Mucosa of stomach (tissue), 1 donor: ENCODE data around the gene BNIP5.

Experiments used
- H3K27me3 ChIP-seq: one replicate; pipeline ENCODE4 v1.7.0; 2013; ENCODE audit warnings: mild to moderate bottlenecking, low read length; ENCODE audit not compliant: control insufficient read depth, insufficient read depth
- H3K36me3 ChIP-seq: one replicate; pipeline ENCODE4 v1.7.0; 2013; ENCODE audit warnings: low read length; ENCODE audit not compliant: control insufficient read depth, insufficient read depth
- H3K4me1 ChIP-seq: one replicate; pipeline ENCODE4 v1.7.0; 2013; ENCODE audit warnings: mild to moderate bottlenecking, low read length; ENCODE audit not compliant: control insufficient read depth, insufficient read depth
- H3K4me3 ChIP-seq: one replicate; pipeline ENCODE4 v1.7.0; 2013; ENCODE audit warnings: low read length
- H3K9ac ChIP-seq: one replicate; pipeline ENCODE4 v1.7.0; 2013; ENCODE audit warnings: mild to moderate bottlenecking, low read length, moderate library complexity
- H3K9me3 ChIP-seq: one replicate; pipeline ENCODE4 v1.7.0; 2013; ENCODE audit warnings: mild to moderate bottlenecking, low read length, moderate library complexity; ENCODE audit not compliant: control insufficient read depth
- donor health status: Pancreatic carcinoma.

The BNIP5 gene

DNA sequence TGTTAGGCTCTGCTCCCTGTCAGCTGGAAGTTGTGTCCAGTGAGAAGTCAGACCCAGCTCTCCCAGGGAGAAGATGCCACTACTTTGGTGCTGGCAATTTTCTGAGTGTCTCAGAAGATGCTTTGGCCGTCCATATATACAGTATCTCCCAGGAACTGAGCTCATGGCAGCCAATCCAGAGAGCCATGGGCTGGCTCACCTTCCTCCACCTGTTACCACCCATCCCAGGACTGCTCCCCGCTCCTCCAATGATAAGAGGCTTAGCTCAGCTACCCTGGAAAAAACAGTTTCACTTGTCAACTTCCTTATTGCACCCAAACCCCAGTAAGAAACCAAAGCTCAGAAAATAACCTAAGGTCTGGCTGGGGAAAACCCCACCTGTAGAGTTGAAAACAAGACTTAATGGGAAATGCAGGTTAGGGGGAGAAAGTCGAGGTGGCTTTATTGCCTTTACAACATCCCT is at the start of gene BNIP5:
BNIP5 (minus strand) TSS at position 110 of the 463 bp plus-strand sequence. CDS start 6,198 bp downstream, outside the sequence.
- peak within 1 kb of the TSS; percentile 30 for H3K9ac ChIP-seq
- H3K27me3 ChIP-seq: no peaks in the 10 kb centered on the region
- H3K4me1 ChIP-seq: peaks cover 44% of the 10 kb centered on the region
- H3K9me3 ChIP-seq: no peaks in the 10 kb centered on the region
- no peaks in the 10 kb centered on the region for H3K36me3 ChIP-seq
- peak within 1 kb of the TSS; percentile 2 for H3K4me3 ChIP-seq

GRCh38 chr6:36384095-36384494 is 47.4 kb upstream of the BNIP5 start:
- no peaks in the 10 kb centered on the region for H3K27me3 ChIP-seq
- no peaks in the 10 kb centered on the region for H3K9me3 ChIP-seq
- no peak overlapping the region for H3K9ac ChIP-seq
- H3K4me1 ChIP-seq: peaks cover 7% of the 10 kb centered on the region
- no peak overlapping the region for H3K4me3 ChIP-seq
- no peaks in the 10 kb centered on the region for H3K36me3 ChIP-seq

GRCh38 chr6:36383606-36384005 is 46.9 kb upstream of the BNIP5 start:
- Histone ChIP-seq H3K4me3 (no peak overlapping the region), H3K36me3 (no peaks in the 10 kb centered on the region), H3K9me3 (no peaks in the 10 kb centered on the region), H3K9ac (no peak overlapping the region), H3K27me3 (no peaks in the 10 kb centered on the region), H3K4me1 (peaks cover 7% of the 10 kb centered on the region)

DNA sequence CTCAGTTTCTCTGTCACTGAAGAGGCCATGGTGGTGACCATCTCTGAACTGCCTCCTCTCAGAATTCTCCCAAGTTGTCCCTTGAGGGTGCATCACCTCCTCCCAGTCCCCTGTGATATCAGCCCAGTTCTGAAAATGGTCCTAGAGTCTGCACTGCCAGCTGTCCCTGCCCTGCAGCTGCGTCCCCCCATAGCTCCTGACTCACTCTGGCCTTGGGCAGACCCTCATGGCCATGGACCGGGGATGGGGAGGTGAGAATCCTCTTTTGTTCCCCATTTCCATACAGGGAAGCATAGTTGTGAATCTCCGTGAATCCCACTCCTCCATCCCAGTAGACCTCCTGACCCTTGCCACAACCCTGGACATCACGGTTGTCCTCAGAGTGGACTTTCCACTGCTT is 46.3 kb upstream of the BNIP5 start:
- Histone ChIP-seq H3K9me3 (no peaks in the 10 kb centered on the region), H3K4me1 (peaks cover 3% of the 10 kb centered on the region), H3K36me3 (no peaks in the 10 kb centered on the region), H3K4me3 (no peak overlapping the region), H3K27me3 (no peaks in the 10 kb centered on the region), H3K9ac (no peak overlapping the region)

- Histone ChIP-seq H3K9ac (no peak overlapping the region), H3K27me3 (no peaks in the 10 kb centered on the region), H3K4me3 (no peak overlapping the region), H3K36me3 (no peaks in the 10 kb centered on the region), H3K4me1 (no peaks in the 10 kb centered on the region), H3K9me3 (no peaks in the 10 kb centered on the region)
Observed at GRCh38 chr6:36381502-36382389, 45.1 kb upstream of the BNIP5 start.

DNA sequence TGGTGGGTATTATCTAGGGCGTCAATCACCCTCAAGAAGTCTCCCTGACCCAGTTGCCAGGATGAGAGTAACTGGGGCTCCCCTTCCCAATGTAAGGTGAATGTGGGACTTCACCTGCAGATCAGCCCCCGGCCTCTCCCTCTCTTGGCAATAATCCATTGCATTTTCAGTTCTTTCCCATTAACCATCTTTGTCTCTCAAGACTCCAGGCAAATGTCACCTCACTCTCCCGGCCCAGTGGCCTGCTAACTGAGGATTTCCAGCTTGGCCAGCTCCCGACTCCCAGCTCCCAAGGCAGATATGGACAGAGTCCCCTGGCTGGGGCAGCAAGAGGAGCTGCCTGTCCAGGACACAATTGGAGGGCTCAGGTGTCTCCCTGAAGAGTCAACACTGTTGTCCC is 43.5 kb upstream of the BNIP5 start:
- no peaks in the 10 kb centered on the region for H3K4me1 ChIP-seq
- H3K9ac ChIP-seq: no peak overlapping the region
- H3K4me3 ChIP-seq: no peak overlapping the region
- H3K9me3 ChIP-seq: no peaks in the 10 kb centered on the region
- H3K27me3 ChIP-seq: no peaks in the 10 kb centered on the region
- H3K36me3 ChIP-seq: no peaks in the 10 kb centered on the region

DNA sequence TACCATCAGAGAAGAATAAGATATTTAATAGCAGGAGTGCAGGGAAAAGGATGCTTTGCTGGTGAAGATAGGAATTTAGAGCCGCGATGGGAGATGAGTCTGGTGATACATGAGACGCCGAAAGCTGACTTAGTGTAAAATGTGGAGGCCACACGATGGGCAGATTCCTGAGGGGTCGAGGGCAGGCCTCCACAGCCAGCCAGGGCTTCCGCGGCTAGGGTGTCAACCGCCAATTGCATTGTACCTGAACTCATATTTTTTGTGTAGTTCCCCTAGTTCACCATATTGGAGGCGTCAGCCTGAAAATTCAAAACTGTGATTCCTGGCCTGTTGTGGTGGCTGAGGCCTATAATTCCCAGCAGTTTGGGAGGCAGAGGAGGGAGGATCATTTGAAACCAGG is 42.2 kb upstream of the BNIP5 start:
- Histone ChIP-seq H3K27me3 (no peaks in the 10 kb centered on the region), H3K9ac (no peak overlapping the region), H3K9me3 (no peaks in the 10 kb centered on the region), H3K4me3 (no peak overlapping the region), H3K4me1 (no peaks in the 10 kb centered on the region), H3K36me3 (no peaks in the 10 kb centered on the region)

DNA sequence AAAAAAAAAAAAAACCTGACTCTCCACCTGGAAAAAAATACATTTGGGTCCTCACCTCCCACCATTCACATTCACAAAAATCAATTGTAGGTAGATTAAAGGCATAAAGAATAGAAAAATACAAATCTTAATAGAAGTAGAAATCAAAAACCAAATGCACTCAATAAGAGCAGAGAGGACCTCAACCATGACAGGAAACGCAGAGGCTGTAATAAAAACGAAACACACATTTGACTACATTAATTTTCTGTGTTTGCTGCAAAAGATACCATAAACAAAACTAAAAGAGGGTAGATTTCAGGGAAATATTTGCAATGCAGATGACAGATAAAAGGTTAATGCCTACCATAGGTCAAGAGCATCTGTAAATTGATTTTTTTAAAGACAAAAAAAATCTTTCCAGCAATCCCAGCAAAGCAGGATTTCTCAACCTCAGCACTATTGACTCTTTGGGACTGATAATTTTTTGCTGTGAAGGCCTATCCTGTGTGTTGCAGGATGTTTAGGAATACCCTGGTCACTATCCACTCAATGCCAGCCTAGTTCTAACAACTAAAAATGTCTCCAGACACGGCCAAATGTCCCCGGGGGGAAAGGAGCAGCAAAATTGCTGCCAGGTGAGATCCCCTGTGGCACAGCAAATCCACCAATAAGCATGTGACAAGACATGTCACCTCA is 41.7 kb upstream of the BNIP5 start:
- Histone ChIP-seq H3K4me3 (no peak overlapping the region), H3K9me3 (no peaks in the 10 kb centered on the region), H3K36me3 (no peaks in the 10 kb centered on the region), H3K4me1 (no peaks in the 10 kb centered on the region), H3K27me3 (no peaks in the 10 kb centered on the region), H3K9ac (no peak overlapping the region)

DNA sequence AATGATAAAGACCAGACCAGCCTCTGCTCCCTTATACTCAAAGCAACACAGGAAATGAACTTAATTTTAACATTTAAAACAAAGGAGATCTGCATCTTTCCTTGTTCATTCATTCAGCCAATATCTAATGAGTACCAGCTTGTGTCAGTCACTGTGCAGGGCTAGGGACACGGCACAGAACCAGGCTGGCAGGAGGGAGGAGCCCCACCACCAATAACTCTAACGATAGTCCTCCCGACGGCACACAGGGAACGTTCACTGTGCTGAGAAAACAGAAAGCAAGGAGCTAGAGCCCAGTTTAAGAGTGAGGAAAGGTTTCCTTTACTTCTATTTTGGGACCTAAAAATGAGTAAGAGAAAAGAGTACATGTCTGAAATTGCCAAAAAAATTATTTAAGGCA is 40.9 kb upstream of the BNIP5 start:
- Histone ChIP-seq H3K27me3 (no peaks in the 10 kb centered on the region), H3K9me3 (no peaks in the 10 kb centered on the region), H3K4me1 (no peaks in the 10 kb centered on the region), H3K36me3 (no peaks in the 10 kb centered on the region), H3K4me3 (no peak overlapping the region), H3K9ac (no peak overlapping the region)

GRCh38 chr6:36376742-36377141 is 40.1 kb upstream of the BNIP5 start:
- no peaks in the 10 kb centered on the region for H3K4me1 ChIP-seq
- no peaks in the 10 kb centered on the region for H3K27me3 ChIP-seq

GRCh38 chr6:36376183-36376582 is 39.5 kb upstream of the BNIP5 start:
- Histone ChIP-seq H3K4me1 (no peaks in the 10 kb centered on the region), H3K36me3 (no peaks in the 10 kb centered on the region), H3K4me3 (no peak overlapping the region), H3K9ac (no peak overlapping the region), H3K27me3 (no peaks in the 10 kb centered on the region), H3K9me3 (no peaks in the 10 kb centered on the region)

More at GRCh38 chr6:36376742-36377141, 40.1 kb upstream of the BNIP5 start:
- Histone ChIP-seq H3K4me3 (no peak overlapping the region), H3K9me3 (no peaks in the 10 kb centered on the region), H3K36me3 (no peaks in the 10 kb centered on the region), H3K9ac (no peak overlapping the region)

DNA sequence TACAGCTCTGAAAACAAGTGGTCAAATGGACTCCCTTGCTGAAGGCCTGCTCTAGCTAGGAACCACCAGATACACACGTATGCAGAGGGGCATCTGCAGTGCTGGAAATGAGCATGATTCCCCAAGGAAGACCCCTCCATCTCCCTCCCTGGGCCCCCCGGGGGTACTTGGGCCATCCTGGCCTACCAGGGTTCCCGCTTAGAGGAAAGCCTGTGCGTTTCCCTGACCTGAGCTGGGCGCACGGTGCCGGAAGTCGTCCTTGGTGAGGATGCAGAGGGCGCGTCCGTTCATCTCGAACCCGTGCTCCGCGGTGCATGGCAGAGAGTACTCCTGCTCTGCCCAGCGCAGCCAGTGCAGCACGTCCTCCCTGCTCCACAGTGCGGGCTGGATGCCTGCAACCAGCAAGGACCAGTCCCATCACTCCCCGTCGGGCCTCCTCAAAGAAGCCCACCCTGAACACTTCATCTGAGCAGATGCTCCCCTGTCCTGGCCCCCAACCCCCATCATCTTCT is 39.0 kb upstream of the BNIP5 start:
- no peak overlapping the region for H3K4me3 ChIP-seq
- no peaks in the 10 kb centered on the region for H3K36me3 ChIP-seq
- H3K9ac ChIP-seq: no peak overlapping the region
- no peaks in the 10 kb centered on the region for H3K4me1 ChIP-seq
- H3K9me3 ChIP-seq: no peaks in the 10 kb centered on the region
- no peaks in the 10 kb centered on the region for H3K27me3 ChIP-seq
